ENCODE measurements around the gene SLC6A20. TPM values are rescaled to one million over a fixed set of nuclear protein-coding genes. Genes with fewer than 3 reads are reported as not detected.

SLC6A20 gene
- total RNA-seq, 1 experiment from 2014 or later, result 0.09 TPM

- Histone ChIP-seq H3T11ph (ENCODE audit: low read length) (no peak overlapping the region), H2BK15ac (ENCODE audit: low read depth, low read length) (no peak overlapping the region), H2BK20ac (ENCODE audit: low read depth, low read length, poor library complexity, severe bottlenecking) (no peak overlapping the region), H2AFZ (ENCODE audit: low read length) (no peak overlapping the region), H2BK120ac (ENCODE audit: low read depth, low read length, poor library complexity, severe bottlenecking) (no peak overlapping the region), H3K23me2 (ENCODE audit: insufficient read length, low read depth, low read length, poor library complexity, severe bottlenecking) (no peaks in the 10 kb centered on the region), H3K79me2 (ENCODE audit: insufficient read depth, low read length) (no peaks in the 10 kb centered on the region), H2AK5ac (ENCODE audit: insufficient read length, low read length) (no peak overlapping the region), H4K8ac (replicated peaks; ENCODE audit: insufficient read length, low read depth, low read length) (no peak overlapping the region), H3K18ac (ENCODE audit: insufficient read length, low read depth, low read length) (no peak overlapping the region), H3K27me3 (ENCODE audit: insufficient read depth, low read length) (no peaks in the 10 kb centered on the region), H3K9ac (ENCODE audit: extremely low read depth, insufficient read length, low read length) (no peak overlapping the region), H4K91ac (ENCODE audit: insufficient read length, low read depth, low read length) (no peak overlapping the region), H3K27ac (ENCODE audit: insufficient read length, low read depth, low read length) (no peak overlapping the region), H3K4me1 (ENCODE audit: insufficient read depth, low read length) (no peaks in the 10 kb centered on the region), H4K20me1 (ENCODE audit: control insufficient read depth, insufficient read depth, insufficient read length) (no peaks in the 10 kb centered on the region), H3K4ac (ENCODE audit: low read depth, low read length) (no peak overlapping the region), H2BK12ac (ENCODE audit: insufficient read length, low read depth, low read length) (no peak overlapping the region), H2BK5ac (ENCODE audit: insufficient read length, low read length) (no peak overlapping the region), H3K14ac (ENCODE audit: insufficient read depth, low read length) (no peak overlapping the region), H3K9me3 (ENCODE audit: control insufficient read depth, low read depth, low read length) (no peaks in the 10 kb centered on the region), H3K23ac (ENCODE audit: insufficient read length, low read depth, low read length) (no peak overlapping the region), H4K5ac (ENCODE audit: insufficient read length, low read depth, low read length) (no peak overlapping the region), H3K4me2 (ENCODE audit: insufficient read depth, insufficient read length, low read length) (no peak overlapping the region), H3K79me1 (ENCODE audit: insufficient read depth, low read depth, low read length, poor library complexity, severe bottlenecking) (no peaks in the 10 kb centered on the region), H3K56ac (ENCODE audit: insufficient read length, low read depth, low read length) (no peak overlapping the region)
- Mint-ChIP-seq H3K4me1 (no peaks in the 10 kb centered on the region), H3K36me3 (ENCODE audit: insufficient read depth in 1 of 3, low read depth in 3 of 3) (peaks cover 0 to 5% (median 4%) of the 10 kb centered on the region in 3 experiments; a peak in 2 of 7 replicates), H3K27me3 (ENCODE audit: low read depth) (no peaks in the 10 kb centered on the region), H3K9me3 (peaks cover 0 to 8% of the 10 kb centered on the region in 2 experiments; a peak in 3 of 5 replicates), H3K4me3 (no peak overlapping the region), H3K27ac (no peak overlapping the region)
- WGBS (ENCODE audit: extremely low coverage, insufficient read length, low lambda C conversion rate), result no CpG with 5 or more reads among the region's 4 CpGs
- no peak for DNase-seq
- no peak for TF ChIP-seq CTCF (conservative IDR thresholded peaks at IDR 0.05)
Observed at GRCh38 chr3:45817831-45818522, 21.6 kb upstream of the SLC6A20 start.
